ENCODE data around the gene SYCP2.

DNA sequence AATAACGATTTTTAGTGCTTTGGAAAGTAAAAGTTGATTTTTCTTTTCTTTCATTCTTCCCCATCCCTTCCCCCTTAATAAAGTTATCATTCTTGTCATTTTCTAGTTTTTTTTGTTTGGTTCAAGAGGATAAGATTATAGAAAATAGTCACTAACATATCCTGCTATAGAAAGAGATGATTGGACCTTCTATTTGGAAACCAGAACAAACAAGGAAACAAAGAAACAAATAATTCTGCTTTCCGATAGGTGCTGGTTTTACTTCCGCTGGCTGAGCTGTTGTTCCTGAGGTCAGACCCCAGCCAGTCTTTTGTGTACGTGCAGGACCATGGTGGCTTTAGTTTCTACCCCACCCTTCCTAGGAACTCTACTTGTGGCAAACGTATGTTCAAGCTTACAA, 24.7 kb upstream of the SYCP2 start, which contains the start of gene CDH26:
- TF ChIP-seq, protein P1, sequence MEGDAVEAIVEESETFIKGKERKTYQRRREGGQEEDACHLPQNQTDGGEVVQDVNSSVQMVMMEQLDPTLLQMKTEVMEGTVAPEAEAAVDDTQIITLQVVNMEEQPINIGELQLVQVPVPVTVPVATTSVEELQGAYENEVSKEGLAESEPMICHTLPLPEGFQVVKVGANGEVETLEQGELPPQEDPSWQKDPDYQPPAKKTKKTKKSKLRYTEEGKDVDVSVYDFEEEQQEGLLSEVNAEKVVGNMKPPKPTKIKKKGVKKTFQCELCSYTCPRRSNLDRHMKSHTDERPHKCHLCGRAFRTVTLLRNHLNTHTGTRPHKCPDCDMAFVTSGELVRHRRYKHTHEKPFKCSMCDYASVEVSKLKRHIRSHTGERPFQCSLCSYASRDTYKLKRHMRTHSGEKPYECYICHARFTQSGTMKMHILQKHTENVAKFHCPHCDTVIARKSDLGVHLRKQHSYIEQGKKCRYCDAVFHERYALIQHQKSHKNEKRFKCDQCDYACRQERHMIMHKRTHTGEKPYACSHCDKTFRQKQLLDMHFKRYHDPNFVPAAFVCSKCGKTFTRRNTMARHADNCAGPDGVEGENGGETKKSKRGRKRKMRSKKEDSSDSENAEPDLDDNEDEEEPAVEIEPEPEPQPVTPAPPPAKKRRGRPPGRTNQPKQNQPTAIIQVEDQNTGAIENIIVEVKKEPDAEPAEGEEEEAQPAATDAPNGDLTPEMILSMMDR (conservative IDR thresholded peaks at IDR 0.05 in 1 of 2, IDR thresholded peaks at IDR 0.05 in 1 of 2; ENCODE audit: extremely low read depth in 1 of 2, insufficient read depth in 1 of 2, low read depth in 1 of 2, low read length in 2 of 2), result no peak
- no peak for TF ChIP-seq EZH2 (IDR thresholded peaks at IDR 0.05; ENCODE audit: borderline replicate concordance, low read length)

Data from mammary epithelial cell (primary cell).